ENCODE measurements around the gene FOXK1. TPM values are rescaled to one million over a fixed set of nuclear protein-coding genes. Genes with fewer than 3 reads are reported as not detected.

The FOXK1 gene
- total RNA-seq, 2 donors from 2014 or later = 19.4 to 24.8 TPM

DNA sequence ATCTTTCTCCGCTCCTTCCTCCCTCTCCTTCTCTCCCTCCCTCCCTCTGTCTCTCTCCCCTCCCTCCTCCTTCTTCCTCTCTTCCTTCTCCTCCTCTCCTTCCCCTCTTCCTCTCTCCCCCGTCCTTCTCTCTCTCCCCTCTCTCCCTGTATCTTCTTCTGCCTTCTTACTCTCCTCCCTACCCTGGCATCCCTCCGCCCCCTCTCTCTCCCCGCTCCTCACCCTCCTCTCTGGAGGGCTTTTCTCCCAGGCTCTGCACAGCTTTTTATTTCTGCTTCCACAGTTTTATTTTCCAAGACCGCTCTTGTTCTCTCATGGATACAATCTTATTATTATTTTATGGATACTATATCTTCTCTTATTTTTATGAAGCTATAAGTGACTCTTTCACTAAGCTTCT is 125.9 kb downstream of the FOXK1 start:
- Histone ChIP-seq H3K4me1 (no peaks in the 10 kb centered on the region), H3K27me3 (no peaks in the 10 kb centered on the region), H3K36me3 (no peaks in the 10 kb centered on the region), H3K27ac (peak overlapping the region in 1 of 2 donors; percentile 71), H3K9me3 (no peaks in the 10 kb centered on the region), H3K4me3 (no peak overlapping the region)
- no peak for DNase-seq (ENCODE audit: low spot score)
- TF ChIP-seq, protein P1, sequence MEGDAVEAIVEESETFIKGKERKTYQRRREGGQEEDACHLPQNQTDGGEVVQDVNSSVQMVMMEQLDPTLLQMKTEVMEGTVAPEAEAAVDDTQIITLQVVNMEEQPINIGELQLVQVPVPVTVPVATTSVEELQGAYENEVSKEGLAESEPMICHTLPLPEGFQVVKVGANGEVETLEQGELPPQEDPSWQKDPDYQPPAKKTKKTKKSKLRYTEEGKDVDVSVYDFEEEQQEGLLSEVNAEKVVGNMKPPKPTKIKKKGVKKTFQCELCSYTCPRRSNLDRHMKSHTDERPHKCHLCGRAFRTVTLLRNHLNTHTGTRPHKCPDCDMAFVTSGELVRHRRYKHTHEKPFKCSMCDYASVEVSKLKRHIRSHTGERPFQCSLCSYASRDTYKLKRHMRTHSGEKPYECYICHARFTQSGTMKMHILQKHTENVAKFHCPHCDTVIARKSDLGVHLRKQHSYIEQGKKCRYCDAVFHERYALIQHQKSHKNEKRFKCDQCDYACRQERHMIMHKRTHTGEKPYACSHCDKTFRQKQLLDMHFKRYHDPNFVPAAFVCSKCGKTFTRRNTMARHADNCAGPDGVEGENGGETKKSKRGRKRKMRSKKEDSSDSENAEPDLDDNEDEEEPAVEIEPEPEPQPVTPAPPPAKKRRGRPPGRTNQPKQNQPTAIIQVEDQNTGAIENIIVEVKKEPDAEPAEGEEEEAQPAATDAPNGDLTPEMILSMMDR (IDR thresholded peaks at IDR 0.05) = no peak

DNA sequence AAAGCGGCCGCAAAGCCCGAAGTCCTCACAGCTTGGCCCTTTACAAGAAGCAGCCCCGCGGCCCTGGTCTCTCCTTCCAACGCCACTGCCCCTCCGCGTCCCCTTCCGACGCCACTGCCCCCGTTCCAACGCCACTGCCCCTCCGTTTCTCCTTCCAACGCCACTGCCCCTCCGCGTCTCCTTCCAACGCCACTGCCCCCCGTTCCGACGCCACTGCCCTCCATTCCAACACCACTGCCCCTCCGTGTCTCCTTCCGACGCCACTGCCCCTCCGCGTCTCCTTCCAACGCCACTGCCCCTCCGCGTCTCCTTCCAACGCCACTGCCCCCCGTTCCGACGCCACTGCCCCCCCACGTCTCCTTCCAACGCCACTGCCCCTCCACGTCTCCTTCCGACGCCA is 126.5 kb downstream of the FOXK1 start:
- Histone ChIP-seq H3K4me3 (no peak overlapping the region), H3K27ac (peak overlapping the region in 1 of 2 donors; percentile 71), H3K4me1 (no peaks in the 10 kb centered on the region), H3K36me3 (no peaks in the 10 kb centered on the region), H3K9me3 (no peaks in the 10 kb centered on the region), H3K27me3 (no peaks in the 10 kb centered on the region)
- DNase-seq (ENCODE audit: low spot score) = no peak
- TF ChIP-seq, protein P1 (IDR thresholded peaks at IDR 0.05) = no peak

DNA sequence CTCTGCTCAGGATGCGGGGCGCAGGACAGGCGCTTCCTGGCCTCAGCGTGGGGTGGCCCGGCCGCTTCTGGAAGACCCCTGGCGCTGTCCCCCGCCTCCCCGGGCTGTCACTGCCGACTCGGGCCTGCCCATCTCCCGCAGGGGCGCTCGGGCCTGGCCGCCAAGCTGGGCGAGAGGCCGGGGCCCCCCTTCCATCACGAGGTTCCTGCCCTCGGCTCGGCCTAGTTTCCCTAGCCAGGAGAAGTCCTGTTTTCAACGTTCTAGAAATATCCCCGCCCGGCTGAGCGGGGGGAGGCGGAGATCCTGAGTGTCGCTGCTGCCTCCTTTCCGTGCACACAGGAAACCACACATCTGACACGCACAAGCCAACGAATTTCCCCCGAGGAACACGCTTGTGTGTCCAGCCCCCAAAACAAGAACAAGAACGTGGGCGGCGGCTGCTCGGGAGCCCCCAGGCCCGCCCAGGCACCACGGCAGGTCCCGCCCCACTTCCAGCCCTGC is 127.0 kb downstream of the FOXK1 start:
- DNase-seq (ENCODE audit: low spot score) = no peak
- Histone ChIP-seq H3K27me3 (no peaks in the 10 kb centered on the region), H3K4me3 (peak overlapping the region in 1 of 2 donors; percentile 14), H3K36me3 (no peaks in the 10 kb centered on the region), H3K9me3 (no peaks in the 10 kb centered on the region), H3K27ac (peak overlapping the region in 1 of 2 donors; percentile 71), H3K4me1 (no peaks in the 10 kb centered on the region)
- TF ChIP-seq, protein P1 (IDR thresholded peaks at IDR 0.05) = no peak

DNA sequence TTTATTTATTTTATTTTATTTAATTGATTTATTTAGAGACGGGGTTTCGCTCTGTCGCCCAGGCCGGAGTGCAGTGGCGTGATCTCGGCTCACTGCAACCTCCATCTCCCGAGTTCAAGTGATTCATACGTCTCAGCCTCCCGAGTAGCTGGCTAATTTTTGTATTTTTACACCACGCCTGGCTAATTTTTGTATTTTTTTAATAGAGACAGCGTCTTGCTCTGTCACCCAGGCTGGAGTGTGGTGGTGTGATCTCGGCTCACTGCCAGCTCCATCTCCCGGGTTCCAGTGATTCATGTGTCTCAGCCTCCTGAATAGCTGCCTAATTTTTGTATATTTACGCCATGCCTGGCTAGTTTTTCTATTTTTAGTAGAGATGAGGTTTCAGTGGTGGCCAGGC is 127.6 kb downstream of the FOXK1 start:
- H3K9me3 ChIP-seq = no peaks in the 10 kb centered on the region
- H3K36me3 ChIP-seq = no peaks in the 10 kb centered on the region
- no peak for DNase-seq (ENCODE audit: low spot score)
- no peaks in the 10 kb centered on the region for H3K4me1 ChIP-seq
- H3K27me3 ChIP-seq = no peaks in the 10 kb centered on the region
- TF ChIP-seq, protein P1 (IDR thresholded peaks at IDR 0.05) = no peak
- no peak overlapping the region for H3K4me3 ChIP-seq
- H3K27ac ChIP-seq = peak overlapping the region in 1 of 2 donors; percentile 71

DNA sequence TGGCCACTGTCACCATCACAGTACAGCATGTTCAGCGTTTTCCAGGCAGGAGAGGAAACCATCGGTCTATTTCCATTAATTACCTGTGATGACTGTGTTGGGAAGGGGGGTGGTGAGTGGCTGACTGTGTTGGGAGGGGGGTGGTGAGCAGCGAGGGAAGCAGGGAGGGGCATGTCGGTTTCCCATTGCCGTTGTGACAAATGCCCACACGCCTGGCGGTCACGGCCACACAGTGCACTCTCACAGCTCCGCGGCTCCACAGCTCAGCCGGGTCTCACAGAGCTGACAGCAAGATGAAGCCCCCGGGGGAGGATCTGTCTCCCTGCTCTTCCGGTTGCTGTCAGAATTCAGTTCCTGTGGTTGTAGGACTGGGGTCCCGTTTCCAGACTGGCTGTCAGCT is 132.3 kb downstream of the FOXK1 start:
- H3K36me3 ChIP-seq = no peaks in the 10 kb centered on the region
- H3K9me3 ChIP-seq = no peaks in the 10 kb centered on the region
- no peak overlapping the region for H3K4me3 ChIP-seq
- no peak for DNase-seq (ENCODE audit: low spot score)
- TF ChIP-seq, protein P1 (IDR thresholded peaks at IDR 0.05) = no peak
- peaks cover 0 to 4% of the 10 kb centered on the region in 2 donors for H3K4me1 ChIP-seq
- H3K27me3 ChIP-seq = no peaks in the 10 kb centered on the region
- no peak overlapping the region for H3K27ac ChIP-seq

DNA sequence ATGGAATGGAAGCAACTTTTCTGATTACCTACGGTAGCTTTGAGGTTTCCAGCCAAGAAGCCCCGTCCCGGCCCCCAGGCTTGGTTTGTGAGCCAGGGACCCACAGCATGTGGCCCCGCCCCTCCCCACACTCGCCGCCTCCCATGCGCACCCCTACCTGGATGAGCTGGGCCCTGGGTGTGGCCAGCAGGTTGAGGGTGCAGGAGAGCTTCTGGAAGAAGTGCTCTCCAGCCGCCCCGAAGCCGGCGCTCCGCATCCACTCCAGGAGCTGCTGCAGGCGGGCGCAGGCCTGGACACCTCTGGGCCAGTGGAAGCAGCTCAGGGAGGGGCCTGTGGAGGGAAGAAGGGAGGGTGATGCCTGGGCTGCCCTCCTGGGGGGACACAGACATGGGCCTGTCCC is 133.0 kb downstream of the FOXK1 start:
- no peaks in the 10 kb centered on the region for H3K36me3 ChIP-seq
- no peak overlapping the region for H3K27ac ChIP-seq
- DNase-seq (ENCODE audit: low spot score) = no peak
- H3K27me3 ChIP-seq = no peaks in the 10 kb centered on the region
- no peaks in the 10 kb centered on the region for H3K9me3 ChIP-seq
- H3K4me3 ChIP-seq = no peak overlapping the region
- peaks cover 0 to 11% of the 10 kb centered on the region in 2 donors for H3K4me1 ChIP-seq
- TF ChIP-seq, protein P1 (IDR thresholded peaks at IDR 0.05) = no peak

Data from right atrium auricular region (tissue), 2 donors.